HG03108 (cell line): ENCODE measurements around the gene PLPP4.
"Not testable (repeated sequence)": the region's sequence is repeated elsewhere in the genome, so short reads cannot be mapped to it uniquely, and the experiment has no call there.

Experiments used
- ATAC-seq: cut with Tn5 transposase; IDR thresholded peaks from one replicate; pipeline ENCODE4 v1.9.1; 2021; ENCODE audit warnings: moderate library complexity; ENCODE audit not compliant: unreplicated experiment

PLPP4 gene

GRCh38 chr10:120483651-120484301 is 26.7 kb downstream of the PLPP4 start:
- no peak for ATAC-seq

- no peak for ATAC-seq
Observed at GRCh38 chr10:120485946-120486345, 28.9 kb downstream of the PLPP4 start.

GRCh38 chr10:120486671-120487205 is 29.7 kb downstream of the PLPP4 start:
- ATAC-seq: no peak

DNA sequence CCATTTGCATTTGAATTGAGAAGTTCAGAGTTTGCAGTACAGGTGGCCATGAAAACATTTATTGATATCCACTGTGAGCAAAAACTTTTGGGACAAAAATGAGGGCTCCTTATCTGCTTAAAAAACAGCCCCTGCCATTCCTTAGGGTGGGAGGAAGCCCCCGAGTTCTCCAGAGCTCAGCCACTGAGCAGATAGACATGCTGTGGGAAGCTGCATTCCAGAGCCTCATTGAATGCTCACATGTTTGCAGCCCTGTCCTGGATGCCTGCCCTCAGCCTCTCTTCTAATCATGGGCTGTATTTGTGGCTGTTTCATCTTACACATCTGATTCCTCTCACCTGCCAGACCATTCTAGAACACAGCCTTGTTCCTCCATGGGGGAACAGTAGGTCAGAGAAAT is 33.3 kb downstream of the PLPP4 start:
- no peak for ATAC-seq

- no peak for ATAC-seq
Observed at GRCh38 chr10:120492346-120492745, 35.3 kb downstream of the PLPP4 start.

DNA sequence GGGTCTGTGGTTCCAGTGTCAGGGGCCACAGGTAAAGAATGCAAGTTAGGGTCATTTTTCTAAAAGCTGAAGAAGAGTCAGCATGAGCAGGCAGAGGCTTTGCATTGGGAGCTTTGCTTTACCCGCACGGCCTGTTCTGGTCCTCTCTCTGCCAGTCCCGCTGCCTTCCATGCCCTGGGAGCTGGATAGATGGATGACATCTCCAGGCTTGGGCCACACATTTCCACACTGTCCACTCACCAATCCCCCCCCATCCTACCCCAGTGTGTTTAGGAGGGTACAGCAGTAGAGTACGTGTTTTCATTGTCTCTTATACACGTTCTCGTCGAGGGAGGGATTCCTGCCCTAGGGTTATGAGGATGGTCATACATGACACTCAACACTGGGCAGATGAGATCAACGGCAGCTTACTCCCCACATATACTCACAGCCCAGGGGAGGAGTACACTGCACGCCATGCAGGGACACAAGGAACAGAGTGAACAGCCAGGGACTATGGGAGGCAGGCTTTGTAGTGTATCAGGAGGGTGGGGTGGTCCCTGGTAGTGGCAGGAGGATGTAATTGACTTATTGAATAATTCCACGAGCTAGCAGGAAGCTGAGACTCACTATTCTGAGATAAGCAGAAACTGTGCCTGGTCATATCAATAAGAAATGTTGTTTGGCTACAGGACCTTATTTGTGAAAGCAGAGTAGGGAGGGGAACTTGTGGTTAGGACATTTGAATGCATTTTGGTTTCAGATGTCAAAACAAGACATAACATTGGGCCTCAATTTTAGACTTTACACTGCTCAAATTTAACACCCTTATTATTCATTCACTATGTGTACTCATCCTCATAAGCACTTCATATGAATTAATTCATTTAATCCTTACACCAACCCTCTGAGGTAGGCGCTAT is 36.6 kb downstream of the PLPP4 start:
- no peak for ATAC-seq

- no peak for ATAC-seq
Observed at GRCh38 chr10:120494313-120494710, 37.3 kb downstream of the PLPP4 start.

DNA sequence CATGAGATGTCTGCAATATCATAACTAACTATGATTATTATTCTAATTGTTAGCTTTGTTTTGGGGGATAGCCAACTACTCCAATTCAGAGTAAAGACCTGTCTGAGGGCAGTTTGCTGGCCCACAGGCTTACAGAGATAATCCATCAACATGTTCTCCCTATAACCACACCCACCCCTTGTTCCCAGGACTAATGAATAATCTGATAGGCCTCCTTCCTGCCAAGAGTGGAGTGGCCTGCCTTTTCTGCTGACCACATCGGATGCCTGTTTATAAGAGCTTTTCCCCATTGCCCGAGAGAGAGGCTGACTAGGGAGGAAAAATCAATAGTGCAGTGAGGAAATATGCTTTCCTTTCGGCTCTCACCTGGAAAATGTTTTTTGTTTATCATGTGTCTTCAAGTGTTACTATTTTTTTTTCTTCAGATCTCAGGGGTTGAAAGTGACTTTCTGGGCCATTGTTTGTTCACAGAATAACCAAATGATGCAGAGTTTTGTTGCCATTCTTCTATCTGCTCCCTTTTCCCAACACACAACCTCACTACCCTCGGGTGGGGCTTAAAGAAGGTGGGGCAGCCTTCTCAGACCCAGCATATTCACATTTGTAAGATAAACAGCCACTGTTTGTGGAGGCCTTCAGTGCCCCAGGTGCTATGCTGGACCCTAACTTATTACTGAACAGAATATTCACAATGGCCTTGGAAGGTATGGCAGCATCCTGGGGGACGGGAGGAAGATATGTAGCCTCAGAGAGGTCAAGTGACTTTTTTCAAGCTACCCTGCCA is 38.4 kb downstream of the PLPP4 start:
- no peak for ATAC-seq

DNA sequence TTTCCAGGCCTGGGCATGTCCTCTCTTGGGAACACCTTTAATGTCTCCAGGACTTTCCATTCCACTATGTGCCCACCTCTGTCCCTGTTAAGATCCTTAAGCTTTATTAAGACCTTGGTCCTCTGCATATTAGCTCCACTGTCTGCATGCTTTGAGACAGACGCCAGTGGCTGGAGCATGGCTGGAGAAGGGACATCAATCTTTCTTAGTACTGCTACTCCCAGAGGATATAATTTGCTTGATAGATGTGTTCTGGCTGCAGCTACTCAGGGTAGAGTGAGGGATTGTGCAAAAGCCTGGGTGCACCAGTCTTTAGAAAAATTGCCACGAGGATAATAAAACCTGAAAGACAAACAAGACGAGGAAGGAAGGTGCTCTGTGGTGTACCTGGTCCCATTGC is 42.9 kb downstream of the PLPP4 start:
- ATAC-seq: no peak

GRCh38 chr10:120503689-120504088 is 46.7 kb downstream of the PLPP4 start:
- no peak for ATAC-seq

DNA sequence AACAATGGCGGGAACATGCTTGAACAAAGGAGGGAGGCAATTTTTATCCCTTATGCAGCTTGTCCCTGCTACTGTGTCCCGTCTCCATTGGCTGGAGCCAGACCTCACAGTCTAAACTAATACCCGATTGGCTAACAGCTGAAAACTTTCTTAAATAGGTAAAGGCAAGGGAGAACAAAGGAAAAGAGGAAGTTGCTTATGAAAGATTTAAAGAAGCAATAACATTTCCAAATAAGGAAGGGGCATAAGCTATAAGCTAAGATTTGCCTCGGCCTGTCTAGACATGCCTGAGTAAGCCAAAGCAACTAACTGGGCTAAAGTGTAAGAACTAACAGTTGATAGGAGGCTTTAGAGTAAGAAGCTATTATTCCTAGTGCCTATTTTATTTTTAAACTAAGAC is 47.2 kb downstream of the PLPP4 start:
- not testable (repeated sequence) for ATAC-seq

DNA sequence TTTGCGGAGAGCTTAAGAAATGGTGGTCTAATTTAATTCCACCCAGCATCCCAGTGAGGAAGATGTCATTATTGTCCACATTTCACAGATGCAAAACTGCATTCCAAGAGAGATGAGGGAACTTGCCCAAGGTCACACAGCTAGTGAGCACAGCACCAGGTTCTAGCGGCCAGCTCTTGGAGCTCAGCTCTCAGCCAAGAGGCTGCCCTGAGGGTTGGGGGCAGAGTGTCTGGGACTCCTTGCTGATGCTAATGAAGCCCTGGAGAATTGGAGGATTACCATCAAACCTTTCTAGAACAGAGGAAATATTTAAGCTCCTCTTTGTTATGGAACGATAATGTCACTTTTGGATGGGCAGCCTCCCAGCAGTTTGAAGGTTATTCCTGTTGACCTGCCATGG is 48.0 kb downstream of the PLPP4 start:
- no peak for ATAC-seq

- ATAC-seq: no peak
Observed at GRCh38 chr10:120505866-120506265, 48.8 kb downstream of the PLPP4 start.

- ATAC-seq: no peak
Observed at GRCh38 chr10:120506674-120507073, 49.6 kb downstream of the PLPP4 start.

DNA sequence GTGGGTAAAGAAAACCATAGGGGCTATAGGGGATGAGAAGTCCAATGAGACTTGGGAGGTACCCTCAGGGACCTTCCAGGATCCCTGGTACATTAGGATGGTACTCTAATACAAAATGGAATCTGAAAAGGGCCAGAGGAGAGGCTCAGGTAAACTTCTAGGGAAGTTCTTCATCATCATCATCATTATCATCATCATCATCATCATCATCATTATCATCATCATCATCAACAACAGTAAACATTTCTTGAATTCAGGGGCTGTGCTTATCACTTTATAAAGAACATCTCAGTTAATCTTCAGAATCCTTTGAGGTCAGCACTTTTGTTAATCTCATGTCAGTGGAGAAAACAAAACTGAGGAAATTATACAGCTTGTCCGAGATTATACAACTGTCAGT is 50.1 kb downstream of the PLPP4 start:
- ATAC-seq: no peak

DNA sequence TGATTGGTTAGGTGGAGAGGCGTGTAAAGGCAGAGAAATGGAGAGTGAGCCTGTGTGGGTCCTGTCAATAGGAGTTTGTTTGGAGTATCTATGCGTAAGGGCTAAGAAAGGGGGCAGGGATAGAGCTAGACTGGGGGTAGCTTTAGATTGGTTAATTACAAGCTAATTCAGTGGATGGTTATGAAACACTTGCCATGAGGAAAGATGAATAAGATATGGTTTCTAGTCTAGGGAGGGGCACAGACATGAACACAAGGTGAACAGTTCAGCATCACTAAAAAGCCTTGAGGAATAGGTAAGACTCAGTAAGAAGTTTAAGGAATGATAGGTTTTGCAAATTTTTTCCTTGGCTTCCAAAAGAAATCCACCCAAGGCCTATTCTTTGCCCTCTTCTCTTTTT is 50.6 kb downstream of the PLPP4 start:
- no peak for ATAC-seq

- no peak for ATAC-seq
Observed at GRCh38 chr10:120508393-120508792, 51.4 kb downstream of the PLPP4 start.

DNA sequence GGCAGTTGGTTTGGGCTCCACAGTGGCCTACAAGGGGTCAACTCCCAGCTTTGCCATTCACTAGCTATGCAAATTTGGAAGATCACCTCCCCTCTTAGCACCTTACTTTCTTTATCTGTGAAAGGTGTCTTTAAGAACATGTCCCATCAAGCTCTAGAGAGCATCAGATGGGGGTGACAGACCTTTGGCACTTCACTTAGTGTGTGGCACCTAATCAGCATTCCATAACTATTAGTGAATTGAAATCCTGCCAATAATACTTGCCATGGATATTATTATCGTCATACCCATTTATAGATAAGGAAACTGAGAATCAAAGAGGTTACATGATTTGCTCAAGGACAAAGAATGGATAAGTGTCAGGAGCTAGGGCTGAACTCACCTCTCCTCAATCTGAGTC is 51.9 kb downstream of the PLPP4 start:
- ATAC-seq: no peak

GRCh38 chr10:120511165-120511564 is 54.1 kb downstream of the PLPP4 start:
- no peak for ATAC-seq

- no peak for ATAC-seq
Observed at GRCh38 chr10:120513307-120513796, 56.3 kb downstream of the PLPP4 start.

GRCh38 chr10:120514035-120514620 is 57.1 kb downstream of the PLPP4 start:
- ATAC-seq: no peak
